GM12878 (cell line): ENCODE data around the gene PRPF6. TPM values are rescaled to one million over a fixed set of nuclear protein-coding genes. Genes with fewer than 3 reads are reported as not detected.

Source experiments
- ATAC-seq: fragments of 200-7000 bp; cut with Tn5 transposase; 3 replicates; pipeline ENCODE4 v1.9.1; 2020; ENCODE audit warnings: mild to moderate bottlenecking, moderate library complexity
- BruUV-seq: library from RNA; stranded (reverse); fragments of 400-500 nt; replicated peaks from 2 replicates; lab custom pipeline; 2021; lab: Mats Ljungman, UMichigan
- CTCF ChIA-PET: fragments of 300-600 bp; sonication (Branson Sonifier 250); formaldehyde crosslinking; extraction: SDS; loops from one replicate; lab custom pipeline; 2021; ENCODE audit warnings: inconsistent platforms; lab: Yijun Ruan, JAX
- POLR2A ChIA-PET: fragments of 350-600 bp; formaldehyde crosslinking; extraction: SDS; loops from one replicate; lab custom pipeline; 2021; ENCODE audit warnings: inconsistent platforms; lab: Charles Lee
- RAD21 ChIA-PET: fragments of 300-600 bp; sonication (Branson Sonifier 250); formaldehyde crosslinking; loops from one replicate; lab custom pipeline; 2023; ENCODE audit warnings: antibody characterized with exemption; ENCODE audit not compliant: unreplicated experiment; lab: Charles Lee
- SMC1A ChIA-PET: fragments of 300-600 bp; sonication (Branson Sonifier 250); formaldehyde crosslinking; loops from one replicate; lab custom pipeline; 2023; ENCODE audit not compliant: unreplicated experiment, uncharacterized antibody; lab: Charles Lee
- DNase-seq: peaks from one replicate; pipeline ENCODE4 v3.0.0-alpha.2; 2011; ENCODE audit warnings: low read depth, low spot score
- FAIRE-seq: peaks from 3 replicates; lab custom pipeline; 2011; peaks lifted over from hg19 to GRCh38; lab: Jason Lieb, UNC
- H2AFZ ChIP-seq: 2 replicates; pipeline ENCODE4 v1.6.0; 2011; ENCODE audit warnings: low read depth, low read length, control low read depth; ENCODE audit not compliant: control insufficient read depth
- H3K27ac ChIP-seq: 2 replicates; pipeline ENCODE4 v1.5.1; 2011; ENCODE audit warnings: control low read depth; ENCODE audit not compliant: control insufficient read depth, insufficient read depth
- H3K27me3 ChIP-seq, 2 experiments: replicated peaks in 1 of 2; 2 replicates each; pipeline versions ENCODE4 v1.6.0 to v1.6.1; 2011; ENCODE audit warnings: low read length in 1 of 2; ENCODE audit not compliant: control insufficient read depth in 2 of 2, insufficient read depth in 2 of 2
- H3K36me3 ChIP-seq, 2 experiments: 2 replicates each; pipeline ENCODE4 v1.5.1; 2011; ENCODE audit warnings: low read length in 1 of 2; ENCODE audit not compliant: control insufficient read depth in 2 of 2, insufficient read depth in 2 of 2
- H3K4me1 ChIP-seq: 2 replicates; pipeline ENCODE4 v1.6.1; 2011; ENCODE audit warnings: mild to moderate bottlenecking, low read length, moderate library complexity, mixed read lengths; ENCODE audit not compliant: control insufficient read depth, insufficient read depth
- H3K4me2 ChIP-seq: 2 replicates; pipeline ENCODE4 v1.6.0; 2011; ENCODE audit warnings: control low read depth; ENCODE audit not compliant: control insufficient read depth, insufficient read depth
- H3K4me3 ChIP-seq: fragments of 200-600 bp; sonication (generic); 2 replicates; pipeline ENCODE4 v1.5.1; 2016
- H3K79me2 ChIP-seq: 2 replicates; pipeline ENCODE4 v1.6.0; 2011; ENCODE audit warnings: low read length; ENCODE audit not compliant: control insufficient read depth, insufficient read depth
- H3K9ac ChIP-seq: 2 replicates; pipeline ENCODE4 v1.8.0; 2011; ENCODE audit warnings: low read length, control low read depth, mixed read lengths; ENCODE audit not compliant: control insufficient read depth, insufficient read depth
- H3K9me3 ChIP-seq: replicated peaks from 3 replicates; pipeline ENCODE4 v1.5.1; 2011; ENCODE audit warnings: mild to moderate bottlenecking, low read length; ENCODE audit not compliant: control insufficient read depth, insufficient read depth
- H4K20me1 ChIP-seq: 2 replicates; pipeline ENCODE4 v1.6.0; 2011; ENCODE audit not compliant: control insufficient read depth, insufficient read depth
- BACH1 ChIP-seq: fragments of 450-650 bp; IDR thresholded peaks from 2 replicates; pipeline ENCODE4 v1.6.1; 2017; ENCODE audit warnings: mild to moderate bottlenecking, borderline replicate concordance
- BHLHE40 ChIP-seq, 2 experiments: fragments of 450-650 bp in 1 of 2; IDR thresholded peaks; 2 replicates each; pipeline ENCODE4 v1.6.1; 2011 to 2017; ENCODE audit warnings: low read depth in 2 of 2, borderline replicate concordance in 1 of 2, improper control_type of control experiment in 1 of 2, low read length in 1 of 2, mild to moderate bottlenecking in 1 of 2
- DPF2 ChIP-seq: fragments of 450-650 bp; IDR thresholded peaks from 2 replicates; pipeline ENCODE4 v1.6.1; 2017; ENCODE audit warnings: mild to moderate bottlenecking
- HDGF ChIP-seq: fragments of 450-650 bp; IDR thresholded peaks from 2 replicates; pipeline ENCODE4 v1.6.1; 2016; ENCODE audit warnings: antibody characterized with exemption
- IKZF1 ChIP-seq: fragments of 450-650 bp; conservative IDR thresholded peaks from 2 replicates; pipeline ENCODE4 v1.6.1; 2017; ENCODE audit warnings: antibody characterized with exemption, mild to moderate bottlenecking
- MEF2A ChIP-seq: IDR thresholded peaks from 2 replicates; pipeline ENCODE4 v1.6.1; 2011; ENCODE audit warnings: low read depth, mild to moderate bottlenecking, low read length, moderate library complexity; ENCODE audit not compliant: insufficient read depth
- MTA2 ChIP-seq: fragments of 450-650 bp; IDR thresholded peaks from 2 replicates; pipeline ENCODE4 v1.6.1; 2016; ENCODE audit warnings: low read depth, mild to moderate bottlenecking, moderate library complexity
- PAX5 ChIP-seq: IDR thresholded peaks from 2 replicates; pipeline ENCODE4 v1.6.1; 2011; ENCODE audit warnings: low read depth, low read length, borderline replicate concordance
- POLR2AphosphoS2 ChIP-seq: IDR thresholded peaks from 2 replicates; pipeline ENCODE4 v1.6.1; 2011; ENCODE audit warnings: low read depth, mild to moderate bottlenecking, low read length, improper control_type of control experiment, moderate library complexity
- POLR2AphosphoS5 ChIP-seq: IDR thresholded peaks from 2 replicates; pipeline ENCODE4 v1.6.1; 2011; ENCODE audit warnings: mild to moderate bottlenecking, low read length, inconsistent platforms
- RUNX3 ChIP-seq: IDR thresholded peaks from 2 replicates; pipeline ENCODE4 v1.6.1; 2012; ENCODE audit warnings: low read length, inconsistent platforms
- SIN3A ChIP-seq: IDR thresholded peaks from 2 replicates; pipeline ENCODE4 v1.6.1; 2012; ENCODE audit warnings: low read depth, low read length, improper control_type of control experiment
- SMC3 ChIP-seq: IDR thresholded peaks from 2 replicates; pipeline ENCODE4 v1.6.1; 2011; ENCODE audit warnings: low read length, improper control_type of control experiment, borderline replicate concordance
- SP1 ChIP-seq: IDR thresholded peaks from one replicate; pipeline ENCODE4 v1.6.1; 2011; ENCODE audit warnings: low read depth, low read length
- TARDBP ChIP-seq: IDR thresholded peaks from 2 replicates; pipeline ENCODE4 v1.6.1; 2016; ENCODE audit warnings: borderline replicate concordance
- USF2 ChIP-seq: IDR thresholded peaks from 2 replicates; pipeline ENCODE4 v1.6.1; 2011; ENCODE audit warnings: low read depth, low read length, improper control_type of control experiment, borderline replicate concordance
- YBX1 ChIP-seq: fragments of 450-650 bp; IDR thresholded peaks from 2 replicates; pipeline ENCODE4 v1.6.1; 2016; ENCODE audit warnings: antibody characterized with exemption
- WGBS: methylation state at CpG from one replicate; pipeline ENCODE4 v1.1.6; 2016; ENCODE audit warnings: low lambda C conversion rate; ENCODE audit not compliant: insufficient replicate concordance, insufficient coverage; ENCODE audit errors: missing lambda C conversion rate; 5-methylcytosine and 5-hydroxymethylcytosine counted together
- in situ Hi-C: fragments of 300-500 bp; cut with MboI; formaldehyde crosslinking; loops from 9 replicates; pipeline ENCODE4 v1.14.3; 2018; ENCODE audit warnings: mixed read lengths
- intact Hi-C: fragments of 100-400 bp; cut with micrococcal nuclease; formaldehyde crosslinking; loops from one replicate; pipeline ENCODE4 v1.14.2; 2022; ENCODE audit not compliant: unreplicated experiment
- polyA plus RNA-seq, 11 experiments: library from polyadenylated mRNA; depleted of rRNA in 4 of 11; unstranded in 6 of 11; stranded (reverse) in 5 of 11; fragments of >200 nt; fragmentation: Nextera tagmentation in 4 of 11; fragmentation: Illumina TruSeq in 1 of 11; extraction: Ambion mirVana in 4 of 11; extraction: Trizol in 1 of 11; gene quantifications; 1 replicate in 1 of 11; 2 replicates in 10 of 11; pipeline versions ENCODE4 v1.2.1 to v1.2.3, GENCODE V29; 2011 to 2016; ENCODE audit warnings: inconsistent platforms in 2 of 11, missing spikeins in 2 of 11, low read depth in 1 of 11
- total RNA-seq, 4 experiments: library from RNA; depleted of rRNA in 3 of 4; stranded (reverse); fragments of >200 nt in 3 of 4; fragmentation: Illumina TruSeq in 1 of 4; extraction: Trizol in 1 of 4; gene quantifications; 2 replicates each; pipeline versions ENCODE4 v1.2.1 to v1.2.3, GENCODE V29; 2013 to 2021
- TF ChIP-seq, protein P1 (sequence below): fragments of 450-650 bp; IDR thresholded peaks from 2 replicates; pipeline ENCODE4 v1.6.1; 2017; ENCODE audit warnings: mild to moderate bottlenecking, moderate library complexity

The PRPF6 gene
- total and polyA plus RNA-seq, 10 of the 15 experiments (the other 5 are each of a cell fraction or from before 2014, with no cell fraction given): 5.0 to 102 (median 71.3) TPM

DNA sequence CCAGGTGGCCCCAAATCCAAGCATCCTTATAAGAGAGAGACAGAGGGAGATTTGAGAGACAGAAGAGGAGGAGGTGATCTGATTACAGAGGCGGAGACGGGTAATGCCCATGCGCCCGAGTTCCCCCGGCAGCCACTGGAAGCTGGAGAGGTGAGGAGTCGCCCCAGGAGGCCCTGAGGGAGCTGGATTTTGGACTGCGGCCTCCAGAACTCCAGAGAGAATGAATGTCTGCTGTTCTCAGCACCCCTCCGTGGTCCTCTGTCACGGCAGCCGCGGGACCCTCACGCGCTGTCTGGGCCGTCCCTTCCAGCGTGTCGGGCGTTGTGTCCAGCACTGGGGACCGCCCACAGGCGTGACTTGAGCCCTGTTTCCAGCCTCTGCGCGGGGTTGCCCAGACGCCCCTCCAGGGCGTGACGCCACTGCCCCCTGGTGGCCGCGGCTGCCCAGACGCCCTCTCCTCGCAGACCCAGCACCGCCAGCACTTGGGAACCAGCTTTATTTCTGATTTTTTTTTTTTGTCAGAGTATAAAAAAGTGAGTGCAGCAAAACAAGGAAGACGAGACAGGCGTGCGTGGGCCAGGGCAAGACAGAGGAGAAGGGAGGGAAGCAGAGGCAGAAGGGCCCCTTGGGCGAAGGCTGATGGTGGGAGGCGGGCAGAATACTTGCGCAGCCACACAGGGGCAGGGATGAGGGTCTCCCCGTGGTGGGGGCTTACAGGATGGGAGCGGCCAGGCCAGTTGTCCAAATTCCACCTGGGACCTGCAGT, 7.1 kb upstream of the PRPF6 start:
- Histone ChIP-seq H3K4me3 (no peak overlapping the region), H3K36me3 (peaks cover 8 to 15% of the 10 kb centered on the region in 2 experiments; a peak in 3 of 4 replicates), H3K27ac (no peak overlapping the region; the same call in 1 of the 2 replicates), H3K79me2 (peaks cover 24% of the 10 kb centered on the region), H3K27me3 (no peaks in the 10 kb centered on the region), H4K20me1 (no peaks in the 10 kb centered on the region), H3K9ac (no peak overlapping the region), H3K4me1 (peaks cover 21% of the 10 kb centered on the region), H3K4me2 (peak overlapping the region; percentile 1; the same call in 1 of the 2 replicates), H2AFZ (no peak overlapping the region), H3K9me3 (no peaks in the 10 kb centered on the region)
- no TSS peak for BruUV-seq
- POLR2A ChIA-PET: interaction anchor here (0.6 kb wide), 1 partner anchor 12 kb away, joined by 3 read pairs; no protein-coding TSS in a partner anchor
- RAD21 ChIA-PET: interaction anchor here (0.6 to 1.8 kb wide), 8 partner anchors 16 to 436 kb away, joined by 3 to 8 read pairs (median 4); partner anchors contain the start of genes PTK6 and TPD52L2
- DNase-seq: no peak
- SMC1A ChIA-PET: interaction anchor here (0.7 to 2.0 kb wide), 4 partner anchors 18 to 436 kb away, joined by 3 to 7 read pairs (median 3); partner anchors contain the start of genes PTK6 and UCKL1
- CTCF ChIA-PET: interaction anchor here (0.5 to 3.2 kb wide), 19 partner anchors 10 to 437 kb away, joined by 3 to 12 read pairs (median 3); partner anchors contain the start of genes C20orf204, PTK6, TPD52L2 and UCKL1
- FAIRE-seq: no peak
- intact Hi-C loops (loop anchor here (2.0 to 5.0 kb wide), 2 partner anchors 17 to 437 kb away; partner anchors contain the start of genes PTK6 and UCKL1), in situ Hi-C loops (no loop called here)
- ATAC-seq: peak; percentile 76
- 28% methylated on average over 33 of the region's 37 CpGs for WGBS
- no peak for TF ChIP-seq TARDBP
- no peak for TF ChIP-seq DPF2
- 0 out of 2 replicates have a peak, but pooled peaks have one; percentile 22 for TF ChIP-seq MTA2
- TF ChIP-seq BHLHE40 (IDR thresholded peaks at IDR 0.05; ENCODE audit: borderline replicate concordance in 1 of 2, low read depth in 2 of 2, low read length in 1 of 2): peak; percentile 79 to 89
- peak; percentile 7; the same call in 1 of the 2 replicates for TF ChIP-seq POLR2AphosphoS2
- 0 out of 2 replicates have a peak, but pooled peaks have one; percentile 50 for TF ChIP-seq BACH1
- TF ChIP-seq MEF2A: 0 out of 2 replicates have a peak, but pooled peaks have one; percentile 16
- no peak for TF ChIP-seq USF2
- TF ChIP-seq YBX1: no peak
- TF ChIP-seq SP1: no peak
- no peak; the same call in 1 of the 2 replicates for TF ChIP-seq POLR2AphosphoS5
- peak; percentile 78 for TF ChIP-seq SMC3
- no peak for TF ChIP-seq HDGF
- TF ChIP-seq, protein P1, sequence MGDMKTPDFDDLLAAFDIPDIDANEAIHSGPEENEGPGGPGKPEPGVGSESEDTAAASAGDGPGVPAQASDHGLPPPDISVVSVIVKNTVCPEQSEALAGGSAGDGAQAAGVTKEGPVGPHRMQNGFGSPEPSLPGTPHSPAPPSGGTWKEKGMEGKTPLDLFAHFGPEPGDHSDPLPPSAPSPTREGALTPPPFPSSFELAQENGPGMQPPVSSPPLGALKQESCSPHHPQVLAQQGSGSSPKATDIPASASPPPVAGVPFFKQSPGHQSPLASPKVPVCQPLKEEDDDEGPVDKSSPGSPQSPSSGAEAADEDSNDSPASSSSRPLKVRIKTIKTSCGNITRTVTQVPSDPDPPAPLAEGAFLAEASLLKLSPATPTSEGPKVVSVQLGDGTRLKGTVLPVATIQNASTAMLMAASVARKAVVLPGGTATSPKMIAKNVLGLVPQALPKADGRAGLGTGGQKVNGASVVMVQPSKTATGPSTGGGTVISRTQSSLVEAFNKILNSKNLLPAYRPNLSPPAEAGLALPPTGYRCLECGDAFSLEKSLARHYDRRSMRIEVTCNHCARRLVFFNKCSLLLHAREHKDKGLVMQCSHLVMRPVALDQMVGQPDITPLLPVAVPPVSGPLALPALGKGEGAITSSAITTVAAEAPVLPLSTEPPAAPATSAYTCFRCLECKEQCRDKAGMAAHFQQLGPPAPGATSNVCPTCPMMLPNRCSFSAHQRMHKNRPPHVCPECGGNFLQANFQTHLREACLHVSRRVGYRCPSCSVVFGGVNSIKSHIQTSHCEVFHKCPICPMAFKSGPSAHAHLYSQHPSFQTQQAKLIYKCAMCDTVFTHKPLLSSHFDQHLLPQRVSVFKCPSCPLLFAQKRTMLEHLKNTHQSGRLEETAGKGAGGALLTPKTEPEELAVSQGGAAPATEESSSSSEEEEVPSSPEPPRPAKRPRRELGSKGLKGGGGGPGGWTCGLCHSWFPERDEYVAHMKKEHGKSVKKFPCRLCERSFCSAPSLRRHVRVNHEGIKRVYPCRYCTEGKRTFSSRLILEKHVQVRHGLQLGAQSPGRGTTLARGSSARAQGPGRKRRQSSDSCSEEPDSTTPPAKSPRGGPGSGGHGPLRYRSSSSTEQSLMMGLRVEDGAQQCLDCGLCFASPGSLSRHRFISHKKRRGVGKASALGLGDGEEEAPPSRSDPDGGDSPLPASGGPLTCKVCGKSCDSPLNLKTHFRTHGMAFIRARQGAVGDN: no peak; the same call in 1 of the 2 replicates
- TF ChIP-seq RUNX3: no peak
- no peak for TF ChIP-seq SIN3A
- peak; percentile 51 for TF ChIP-seq IKZF1
- no peak for TF ChIP-seq PAX5
